Lung (tissue), 12 donors: ENCODE results near the gene CBLC. TPM values are rescaled to one million over a fixed set of nuclear protein-coding genes. Genes with fewer than 3 reads are reported as not detected.
"Not testable (repeated sequence)": the region's sequence is repeated elsewhere in the genome, so short reads cannot be mapped to it uniquely, and the experiment has no call there.

Experiments used
- ATAC-seq: fragments of 200-7000 bp; cut with Tn5 transposase; one replicate; pipeline ENCODE4 v1.9.1; 2020; ENCODE audit warnings: moderate number of reproducible peaks; ENCODE audit not compliant: insufficient read depth, low FRiP score
- DNase-seq, 3 donors: peaks; one replicate each; pipeline ENCODE4 v3.0.0-alpha.2; 2013 to 2017
- H3K27ac ChIP-seq, 2 donors: one replicate each; pipeline ENCODE4 v1.5.1; 2013; ENCODE audit warnings: mild to moderate bottlenecking in 2 of 2, moderate library complexity in 2 of 2, control low read depth in 1 of 2, inconsistent platforms in 1 of 2, low read depth in 1 of 2, low read length in 1 of 2
- H3K27me3 ChIP-seq, 3 donors: one replicate each; pipeline ENCODE4 v1.5.1; 2013; ENCODE audit warnings: low read length in 2 of 3; ENCODE audit not compliant: control insufficient read depth in 3 of 3, insufficient read depth in 3 of 3
- H3K36me3 ChIP-seq, 4 donors: one replicate each; pipeline ENCODE4 v1.5.1; 2013; ENCODE audit warnings: low read length in 4 of 4, mild to moderate bottlenecking in 1 of 4, moderate library complexity in 1 of 4; ENCODE audit not compliant: control insufficient read depth in 4 of 4, insufficient read depth in 4 of 4
- H3K4me1 ChIP-seq, 5 donors: one replicate each; pipeline ENCODE4 v1.5.1; 2013; ENCODE audit warnings: low read length in 5 of 5, mild to moderate bottlenecking in 2 of 5, moderate library complexity in 1 of 5; ENCODE audit not compliant: control insufficient read depth in 5 of 5, insufficient read depth in 5 of 5
- H3K4me3 ChIP-seq: one replicate; pipeline ENCODE4 v1.5.1; 2013; ENCODE audit warnings: mild to moderate bottlenecking, control low read depth, moderate library complexity
- H3K9ac ChIP-seq, 2 donors: one replicate each; pipeline ENCODE4 v1.5.1; 2013; ENCODE audit warnings: low read length in 2 of 2, control low read depth in 1 of 2; ENCODE audit not compliant: insufficient read depth in 1 of 2
- H3K9me3 ChIP-seq, 4 donors: one replicate each; pipeline ENCODE4 v1.5.1; 2013; ENCODE audit warnings: low read length in 3 of 4, mild to moderate bottlenecking in 1 of 4, moderate library complexity in 1 of 4; ENCODE audit not compliant: control insufficient read depth in 4 of 4, insufficient read depth in 3 of 4
- CTCF ChIP-seq: IDR thresholded peaks from 2 replicates; pipeline ENCODE4 v1.5.1; 2012; ENCODE audit warnings: mild to moderate bottlenecking; ENCODE audit errors: control extremely low read depth, extremely low read depth
- WGBS, 2 donors: extraction: QIAGEN DNeasy Blood & Tissue Kit; methylation state at CpG; one replicate each; pipeline ENCODE4 v1.1.7; 2013; 5-methylcytosine and 5-hydroxymethylcytosine counted together
- polyA plus RNA-seq, 2 donors: library from polyadenylated mRNA; stranded (reverse); fragments of 200-250 nt; gene quantifications; one replicate each; pipeline ENCODE4 v1.2.1, GENCODE V29; 2013
- total RNA-seq, 2 donors: library from RNA; depleted of rRNA in 1 of 2; stranded (reverse); fragments of >200 nt in 1 of 2; gene quantifications; one replicate each; pipeline ENCODE4 v1.2.1, GENCODE V29; 2014 to 2021
- donor health status: control.
- donor health status: control.
- donor health status: Bipolar disorder and iron deficiency.
- donor health status: healthy.
- donor health status: DM: yes; HTN: yes; CAD: no.

Gene CBLC
- total and polyA plus RNA-seq, 4 donors: 4.0 to 5.5 (median 5.1) TPM

- no peak for ATAC-seq
- Histone ChIP-seq H3K36me3 (no peaks in the 10 kb centered on the region), H3K4me1 (peaks cover 0 to 1% (median 0%) of the 10 kb centered on the region in 5 donors), H3K27ac (no peak overlapping the region), H3K4me3 (no peak overlapping the region), H3K9ac (no peak overlapping the region), H3K9me3 (no peaks in the 10 kb centered on the region), H3K27me3 (no peaks in the 10 kb centered on the region)
- WGBS, 2 donors: 84 to 91% methylated on average over 3 of the region's 3 CpGs
- TF ChIP-seq CTCF: no peak
- no peak for DNase-seq
These were observed 11.7 kb upstream of the CBLC start for GRCh38 chr19:44765949-44766335.

GRCh38 chr19:44767295-44768180 is 10.2 kb upstream of the CBLC start:
- Histone ChIP-seq H3K9ac (no peak overlapping the region), H3K27ac (no peak overlapping the region), H3K9me3 (no peaks in the 10 kb centered on the region), H3K4me3 (no peak overlapping the region), H3K36me3 (no peaks in the 10 kb centered on the region), H3K4me1 (peaks cover 0 to 1% (median 0%) of the 10 kb centered on the region in 5 donors), H3K27me3 (no peaks in the 10 kb centered on the region)
- ATAC-seq: no peak
- TF ChIP-seq CTCF: no peak
- 69 to 76% methylated on average over 11 of the region's 11 CpGs for WGBS, 2 donors
- DNase-seq: no peak

GRCh38 chr19:44770550-44771257 is 7.0 kb upstream of the CBLC start:
- TF ChIP-seq CTCF: peak; percentile 95
- H3K27me3 ChIP-seq: no peaks in the 10 kb centered on the region
- H3K4me1 ChIP-seq: peaks cover 0 to 15% (median 0%) of the 10 kb centered on the region in 5 donors
- no peak overlapping the region for H3K4me3 ChIP-seq
- ATAC-seq (peak; percentile 99), DNase-seq (peak; percentile 90 to 93 (median 91))
- no peaks in the 10 kb centered on the region for H3K9me3 ChIP-seq
- no peak overlapping the region for H3K9ac ChIP-seq
- H3K27ac ChIP-seq: no peak overlapping the region
- 18% methylated on average over 15 of the region's 15 CpGs for WGBS, 2 donors
- H3K36me3 ChIP-seq: no peaks in the 10 kb centered on the region

DNA sequence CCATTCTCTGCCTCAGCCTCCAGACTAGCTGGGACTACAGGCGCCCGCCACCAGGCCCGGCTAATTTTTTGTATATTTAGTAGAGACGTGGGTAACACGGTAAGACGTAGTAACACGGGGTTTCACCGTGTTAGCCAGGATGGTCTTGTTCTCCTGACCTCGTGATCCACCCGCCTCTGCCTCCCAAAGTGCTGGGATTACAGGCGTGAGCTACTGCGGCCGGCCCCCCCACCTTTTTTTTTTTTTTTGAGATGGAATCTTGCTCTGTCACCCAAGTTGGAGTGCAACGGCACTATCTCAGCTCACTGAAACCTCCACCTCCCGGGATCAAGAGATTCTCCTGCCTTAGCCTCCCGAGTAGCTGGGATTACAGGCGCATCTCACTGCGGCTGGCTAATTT is 5.5 kb upstream of the CBLC start:
- not testable (repeated sequence) for H3K9ac ChIP-seq, H3K27me3 ChIP-seq, H3K9me3 ChIP-seq, H3K4me3 ChIP-seq, ATAC-seq, H3K27ac ChIP-seq, H3K36me3 ChIP-seq, DNase-seq
- 84 to 92% methylated on average over 14 to 18 of the region's 18 CpGs for WGBS, 2 donors
- H3K4me1 ChIP-seq: peaks cover 0 to 15% (median 1%) of the 10 kb centered on the region in 5 donors
